Activated T-cell treated with anti-CD3 and anti-CD28 coated beads, Interleukin-2, amount 50 U/mL, for 72 hours (primary cell): ENCODE results near the gene CEBPE. TPM values are rescaled to one million over a fixed set of nuclear protein-coding genes. Genes with fewer than 3 reads are reported as not detected.

Source experiments
- ATAC-seq, 2 donors: fragments of 150-1000 bp; cut with Tn5 transposase; replicated peaks in 1 of 2; 2 replicates each; pipeline ENCODE4 v1.10.0; 2021; ENCODE audit warnings: moderate library complexity in 2 of 2, mild to moderate bottlenecking in 1 of 2
- DNase-seq, 2 donors: peaks; one replicate each; pipeline ENCODE4 v3.0.0; 2021 to 2022; ENCODE audit warnings: mixed read lengths in 1 of 2
- H3K27ac Mint-ChIP-seq: one replicate; pipeline ENCODE4 v1.8.0; 2022; ENCODE audit warnings: mild to moderate bottlenecking, moderate library complexity, mixed read lengths
- H3K27me3 Mint-ChIP-seq: one replicate; pipeline ENCODE4 v1.8.0; 2022; ENCODE audit warnings: low read depth, mixed read lengths
- H3K36me3 Mint-ChIP-seq, 2 donors: one replicate each; pipeline ENCODE4 v1.8.0; 2022; ENCODE audit warnings: mixed read lengths in 2 of 2, mild to moderate bottlenecking in 1 of 2; ENCODE audit not compliant: insufficient read depth in 2 of 2
- H3K4me1 Mint-ChIP-seq: one replicate; pipeline ENCODE4 v1.8.0; 2022; ENCODE audit warnings: low read depth, mixed read lengths
- H3K4me3 Mint-ChIP-seq, 2 donors: one replicate each; pipeline ENCODE4 v1.8.0; 2022; ENCODE audit warnings: mild to moderate bottlenecking in 2 of 2, mixed read lengths in 2 of 2, moderate library complexity in 2 of 2
- H3K9me3 Mint-ChIP-seq, 2 donors: one replicate each; pipeline ENCODE4 v1.8.0; 2022; ENCODE audit warnings: mixed read lengths in 2 of 2
- total RNA-seq, 2 donors: library from RNA; stranded (reverse); gene quantifications; one replicate each; pipeline ENCODE4 v1.2.3, GENCODE V29; 2022

Gene CEBPE
- total RNA-seq, 2 donors from 2014 or later, result 0.21 to 0.36 TPM

DNA sequence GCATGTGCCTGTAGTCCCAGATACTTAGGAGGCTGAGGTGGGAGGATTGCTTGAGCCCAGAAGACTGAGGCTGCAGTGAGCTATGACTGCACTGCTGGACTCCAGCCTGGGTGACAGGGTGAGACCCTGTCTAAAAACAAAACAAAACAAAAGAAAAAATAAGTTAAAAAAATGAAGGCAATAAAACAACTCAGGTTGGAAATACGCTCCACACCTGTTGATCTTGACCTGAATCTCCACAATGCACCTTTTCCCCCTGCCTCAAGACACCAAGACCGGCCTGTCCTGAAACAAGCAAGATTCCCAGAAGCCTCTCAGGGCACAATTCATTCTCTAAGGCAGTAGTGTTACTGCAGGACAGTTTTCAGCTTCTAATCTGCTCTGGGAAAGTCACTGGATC, 20.8 kb upstream of the CEBPE start:
- DNase-seq (no peak), ATAC-seq (no peak)
- H3K27ac Mint-ChIP-seq, result no peak overlapping the region
- H3K36me3 Mint-ChIP-seq, result no peaks in the 10 kb centered on the region
- H3K4me3 Mint-ChIP-seq, result no peak overlapping the region
- no peaks in the 10 kb centered on the region for H3K9me3 Mint-ChIP-seq
- H3K4me1 Mint-ChIP-seq, result no peaks in the 10 kb centered on the region
- no peaks in the 10 kb centered on the region for H3K27me3 Mint-ChIP-seq

- Mint-ChIP-seq H3K27me3 (no peaks in the 10 kb centered on the region), H3K27ac (no peak overlapping the region), H3K36me3 (no peaks in the 10 kb centered on the region), H3K4me3 (no peak overlapping the region), H3K9me3 (no peaks in the 10 kb centered on the region), H3K4me1 (no peaks in the 10 kb centered on the region)
- DNase-seq (no peak), ATAC-seq (no peak)
Observed at GRCh38 chr14:23137813-23138535, 18.9 kb upstream of the CEBPE start.

DNA sequence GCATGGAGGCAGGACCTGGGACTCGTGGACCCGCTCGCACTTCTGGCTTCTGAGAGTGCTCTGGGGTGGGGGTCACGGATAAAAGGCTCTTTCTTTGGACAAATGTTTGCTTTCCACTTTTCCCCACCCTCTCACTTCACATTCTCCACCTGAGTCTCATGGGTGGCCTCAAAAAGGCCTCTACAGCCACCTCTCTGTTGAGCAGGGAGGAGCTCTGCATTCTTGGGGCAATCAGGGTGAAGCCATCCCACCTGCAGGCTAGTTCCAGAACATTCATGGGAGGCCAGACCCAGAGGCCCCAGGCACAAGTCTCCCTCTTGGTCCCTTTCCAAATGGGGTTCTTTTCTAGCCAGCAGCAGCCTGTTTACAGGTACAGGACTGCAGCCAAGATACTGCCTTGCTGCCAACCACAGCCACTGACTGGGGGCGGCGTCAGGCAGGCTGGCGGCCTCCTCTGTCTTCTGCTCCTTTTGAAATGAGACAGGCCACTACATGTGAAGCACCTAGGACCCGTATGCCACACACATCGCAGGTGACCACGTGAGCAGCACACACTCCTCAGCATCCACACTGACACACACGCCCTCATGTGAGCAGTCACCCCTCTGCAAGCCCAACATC, 18.2 kb upstream of the CEBPE start:
- no peak overlapping the region for H3K4me3 Mint-ChIP-seq
- H3K27me3 Mint-ChIP-seq, result no peaks in the 10 kb centered on the region
- ATAC-seq, result no peak
- H3K9me3 Mint-ChIP-seq, result no peaks in the 10 kb centered on the region
- no peaks in the 10 kb centered on the region for H3K4me1 Mint-ChIP-seq
- DNase-seq, result no peak
- no peaks in the 10 kb centered on the region for H3K36me3 Mint-ChIP-seq
- no peak overlapping the region for H3K27ac Mint-ChIP-seq

GRCh38 chr14:23136566-23137133, 17.6 kb upstream of the CEBPE start:
- Mint-ChIP-seq H3K4me1 (no peaks in the 10 kb centered on the region), H3K4me3 (no peak overlapping the region), H3K9me3 (no peaks in the 10 kb centered on the region), H3K36me3 (no peaks in the 10 kb centered on the region), H3K27ac (no peak overlapping the region), H3K27me3 (no peaks in the 10 kb centered on the region)
- DNase-seq, result no peak
- ATAC-seq, result no peak

GRCh38 chr14:23132970-23133369, 13.9 kb upstream of the CEBPE start:
- Mint-ChIP-seq H3K9me3 (no peaks in the 10 kb centered on the region), H3K36me3 (no peaks in the 10 kb centered on the region), H3K27ac (no peak overlapping the region), H3K4me3 (no peak overlapping the region), H3K4me1 (no peaks in the 10 kb centered on the region), H3K27me3 (no peaks in the 10 kb centered on the region)
- no peak for ATAC-seq
- no peak for DNase-seq

GRCh38 chr14:23131482-23131881, 12.4 kb upstream of the CEBPE start:
- no peak overlapping the region for H3K4me3 Mint-ChIP-seq
- no peaks in the 10 kb centered on the region for H3K9me3 Mint-ChIP-seq
- DNase-seq, result no peak
- no peak overlapping the region for H3K27ac Mint-ChIP-seq
- no peaks in the 10 kb centered on the region for H3K36me3 Mint-ChIP-seq
- no peaks in the 10 kb centered on the region for H3K27me3 Mint-ChIP-seq
- no peak for ATAC-seq
- no peaks in the 10 kb centered on the region for H3K4me1 Mint-ChIP-seq

GRCh38 chr14:23130871-23131270, 11.8 kb upstream of the CEBPE start:
- DNase-seq (no peak), ATAC-seq (no peak)
- no peaks in the 10 kb centered on the region for H3K9me3 Mint-ChIP-seq
- H3K4me3 Mint-ChIP-seq, result no peak overlapping the region
- no peaks in the 10 kb centered on the region for H3K36me3 Mint-ChIP-seq
- no peaks in the 10 kb centered on the region for H3K27me3 Mint-ChIP-seq
- H3K27ac Mint-ChIP-seq, result no peak overlapping the region
- no peaks in the 10 kb centered on the region for H3K4me1 Mint-ChIP-seq

- H3K36me3 Mint-ChIP-seq, result no peaks in the 10 kb centered on the region
- ATAC-seq (no peak), DNase-seq (no peak)
- H3K4me3 Mint-ChIP-seq, result no peak overlapping the region
- H3K27me3 Mint-ChIP-seq, result no peaks in the 10 kb centered on the region
- H3K27ac Mint-ChIP-seq, result no peak overlapping the region
- no peaks in the 10 kb centered on the region for H3K9me3 Mint-ChIP-seq
- H3K4me1 Mint-ChIP-seq, result no peaks in the 10 kb centered on the region
Observed at GRCh38 chr14:23129759-23130316, 10.8 kb upstream of the CEBPE start.

DNA sequence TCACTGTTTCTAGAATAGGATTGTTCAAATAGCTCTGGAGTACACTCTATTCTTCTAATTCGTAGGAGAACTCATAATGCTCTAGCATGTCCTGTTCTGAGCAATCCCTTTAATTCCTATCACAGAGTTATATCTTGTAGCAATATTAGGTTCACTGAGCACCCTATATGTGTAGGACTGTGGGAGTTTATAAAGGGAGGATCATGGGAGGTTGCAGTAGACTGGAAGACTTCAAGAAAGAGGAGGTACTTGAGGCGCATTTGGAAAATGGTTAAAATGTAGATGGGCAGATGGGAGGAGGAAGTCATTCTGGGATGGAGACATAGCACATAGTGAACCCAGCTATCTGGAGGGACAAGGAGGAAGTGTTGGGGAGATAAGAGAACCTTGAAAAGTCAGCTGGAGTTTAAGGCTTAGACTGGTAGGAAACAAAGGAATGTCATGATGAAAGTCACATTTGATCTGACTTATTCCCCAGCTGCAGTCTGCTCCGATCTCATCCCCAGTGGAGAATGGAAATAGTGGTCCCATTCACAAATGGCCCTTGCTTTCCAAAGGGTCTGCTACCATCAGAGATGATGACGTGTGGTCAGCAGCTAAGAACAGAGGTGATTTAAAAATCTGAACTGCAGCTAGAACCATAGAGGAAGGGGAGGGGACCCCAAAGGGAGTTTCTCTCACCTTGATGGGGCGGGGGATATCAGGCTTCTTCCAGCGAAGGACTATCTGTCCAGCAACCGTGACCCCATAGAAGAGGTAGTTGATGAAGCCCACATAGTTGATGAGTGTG, 10.1 kb upstream of the CEBPE start:
- Mint-ChIP-seq H3K4me1 (no peaks in the 10 kb centered on the region), H3K36me3 (no peaks in the 10 kb centered on the region), H3K4me3 (no peak overlapping the region), H3K9me3 (no peaks in the 10 kb centered on the region), H3K27ac (no peak overlapping the region), H3K27me3 (no peaks in the 10 kb centered on the region)
- ATAC-seq, result no peak
- no peak for DNase-seq

- no peak for DNase-seq
- H3K4me1 Mint-ChIP-seq, result no peaks in the 10 kb centered on the region
- no peaks in the 10 kb centered on the region for H3K9me3 Mint-ChIP-seq
Observed at GRCh38 chr14:23127861-23128260, 8.8 kb upstream of the CEBPE start.

GRCh38 chr14:23126548-23127278, 7.7 kb upstream of the CEBPE start:
- Mint-ChIP-seq H3K36me3 (no peaks in the 10 kb centered on the region), H3K27me3 (no peaks in the 10 kb centered on the region), H3K27ac (no peak overlapping the region), H3K9me3 (no peaks in the 10 kb centered on the region), H3K4me3 (no peak overlapping the region), H3K4me1 (no peaks in the 10 kb centered on the region)
- DNase-seq (no peak), ATAC-seq (no peak)

More at GRCh38 chr14:23127861-23128260, 8.8 kb upstream of the CEBPE start:
- no peaks in the 10 kb centered on the region for H3K27me3 Mint-ChIP-seq
- no peak overlapping the region for H3K27ac Mint-ChIP-seq
- no peaks in the 10 kb centered on the region for H3K36me3 Mint-ChIP-seq
- H3K4me3 Mint-ChIP-seq, result no peak overlapping the region
- no peak for ATAC-seq

GRCh38 chr14:23125933-23126524, 7.0 kb upstream of the CEBPE start:
- Mint-ChIP-seq H3K27me3 (no peaks in the 10 kb centered on the region), H3K9me3 (no peaks in the 10 kb centered on the region), H3K27ac (no peak overlapping the region), H3K36me3 (no peaks in the 10 kb centered on the region), H3K4me3 (no peak overlapping the region), H3K4me1 (peaks cover 6% of the 10 kb centered on the region)
- no peak for ATAC-seq
- DNase-seq, result no peak
